HEK293 (cell line): ENCODE data around the gene CNN2.

Experiments
- CTCF ChIA-PET: fragments of 350-600 bp; formaldehyde crosslinking; extraction: SDS; loops from one replicate; lab custom pipeline; 2021; ENCODE audit warnings: antibody characterized with exemption; lab: Yijun Ruan, JAX
- POLR2A ChIA-PET: fragments of 300-600 bp; formaldehyde crosslinking; extraction: SDS; loops from one replicate; lab custom pipeline; 2020; ENCODE audit warnings: antibody characterized with exemption, inconsistent platforms; lab: Yijun Ruan, JAX
- H3K27ac ChIP-seq: fragments of 200-500 bp; sonication (Bioruptor generic); 2 replicates; pipeline ENCODE4 v1.5.1; 2014; ENCODE audit warnings: low read depth, low read length, control low read depth, inconsistent platforms; ENCODE audit errors: extremely low read depth
- H3K36me3 ChIP-seq, 2 experiments: fragments of 200-500 bp in 1 of 2; sonication (Bioruptor generic) in 1 of 2; 1 replicate in 1 of 2; 2 replicates in 1 of 2; pipeline ENCODE4 v1.5.1; 2014 to 2017; ENCODE audit warnings: inconsistent platforms in 2 of 2, low read length in 2 of 2; ENCODE audit not compliant: control insufficient read depth in 2 of 2, insufficient read depth in 1 of 2
- H3K4me1 ChIP-seq: fragments of 200-500 bp; sonication (Bioruptor generic); 2 replicates; pipeline ENCODE4 v1.5.1; 2014; ENCODE audit warnings: mild to moderate bottlenecking, low read length, inconsistent platforms; ENCODE audit not compliant: control insufficient read depth, insufficient read depth
- H3K4me3 ChIP-seq: 2 replicates; pipeline ENCODE4 v1.5.1; 2011; ENCODE audit warnings: low read depth, mild to moderate bottlenecking, control low read depth, low read length, moderate library complexity
- H3K9me3 ChIP-seq: fragments of 200-500 bp; sonication (Bioruptor generic); 2 replicates; pipeline ENCODE4 v1.5.1; 2014; ENCODE audit warnings: low read depth, low read length, inconsistent platforms; ENCODE audit not compliant: control insufficient read depth, insufficient read depth
- BCL11A ChIP-seq: fragments of 450-650 bp; formaldehyde crosslinking; IDR thresholded peaks from 2 replicates; pipeline ENCODE4 v1.5.1; 2016; ENCODE audit warnings: low read depth, missing biosample characterization, missing genetic modification characterization
- ZBTB10 ChIP-seq: fragments of 450-650 bp; formaldehyde crosslinking; IDR thresholded peaks from 2 replicates; pipeline ENCODE4 v1.5.1; 2016; ENCODE audit warnings: missing biosample characterization, missing genetic modification characterization
- ZBTB8A ChIP-seq: fragments of 450-650 bp; formaldehyde crosslinking; IDR thresholded peaks from 2 replicates; pipeline ENCODE4 v1.5.1; 2016; ENCODE audit warnings: missing biosample characterization, missing genetic modification characterization
- ZNF140 ChIP-seq: fragments of 450-650 bp; formaldehyde crosslinking; IDR thresholded peaks from 2 replicates; pipeline ENCODE4 v1.5.1; 2016; ENCODE audit warnings: missing biosample characterization, missing genetic modification characterization
- ZNF324 ChIP-seq: fragments of 450-650 bp; formaldehyde crosslinking; IDR thresholded peaks from 2 replicates; pipeline ENCODE4 v1.5.1; 2016; ENCODE audit warnings: missing biosample characterization, missing genetic modification characterization
- ZNF341 ChIP-seq: fragments of 450-650 bp; formaldehyde crosslinking; IDR thresholded peaks from 2 replicates; pipeline ENCODE4; 2016; ENCODE audit warnings: low read depth, missing biosample characterization, missing genetic modification characterization
- ZNF600 ChIP-seq: fragments of 450-650 bp; formaldehyde crosslinking; IDR thresholded peaks from 2 replicates; pipeline ENCODE4 v1.5.1; 2016; ENCODE audit warnings: missing biosample characterization, missing genetic modification characterization
- ZNF660 ChIP-seq: fragments of 450-650 bp; IDR thresholded peaks from 2 replicates; pipeline ENCODE4 v1.5.1; 2018; ENCODE audit warnings: missing biosample characterization, mild to moderate bottlenecking, missing genetic modification characterization
- ZNF664 ChIP-seq: fragments of 450-650 bp; formaldehyde crosslinking; IDR thresholded peaks from 2 replicates; pipeline ENCODE4 v1.5.1; 2016; ENCODE audit warnings: missing biosample characterization, missing genetic modification characterization
- ZSCAN5A ChIP-seq: fragments of 450-650 bp; formaldehyde crosslinking; IDR thresholded peaks from 2 replicates; pipeline ENCODE4 v1.5.1; 2016; ENCODE audit warnings: missing biosample characterization, missing genetic modification characterization
- TF ChIP-seq, protein P1 (sequence below): fragments of 450-650 bp; formaldehyde crosslinking; IDR thresholded peaks from 2 replicates; pipeline ENCODE4 v1.5.1; 2016; ENCODE audit warnings: missing biosample characterization, missing genetic modification characterization
- TF ChIP-seq, protein P2 (sequence below): fragments of 450-650 bp; formaldehyde crosslinking; IDR thresholded peaks from 2 replicates; pipeline ENCODE4 v1.5.1; 2016; ENCODE audit warnings: missing biosample characterization, missing genetic modification characterization
- TF ChIP-seq, protein P3 (sequence below): fragments of 450-650 bp; IDR thresholded peaks from 2 replicates; pipeline ENCODE4 v1.5.1; 2018; ENCODE audit warnings: missing biosample characterization, missing genetic modification characterization

The CNN2 gene

DNA sequence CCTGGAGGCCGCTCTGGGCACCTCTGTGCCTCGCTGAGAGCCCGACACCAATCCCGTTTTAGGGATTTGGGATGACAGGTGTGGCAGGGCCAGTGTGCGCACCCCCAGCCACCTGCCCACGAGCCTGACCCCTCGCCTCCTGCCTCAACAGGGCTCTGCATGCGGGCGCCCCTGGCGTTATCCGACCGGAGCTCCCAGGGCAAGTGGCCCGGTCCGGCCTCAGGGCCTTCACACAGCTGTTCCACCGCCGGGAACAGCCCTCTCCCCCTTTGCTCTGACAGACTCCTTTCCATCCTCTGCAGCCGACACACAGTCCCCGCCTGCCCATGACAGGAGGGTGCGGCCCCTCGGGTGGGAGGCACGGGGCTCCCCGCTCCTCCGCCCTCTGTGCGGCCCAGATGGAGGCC is 49.3 kb upstream of the CNN2 start:
- POLR2A ChIA-PET: no interaction called here
- CTCF ChIA-PET: interaction anchor here (0.7 to 1.1 kb wide), 3 partner anchors 12 to 113 kb away, joined by 3 to 7 read pairs (median 3); no protein-coding TSS in a partner anchor
- Histone ChIP-seq H3K4me3 (no peak overlapping the region), H3K27ac (no peak overlapping the region), H3K36me3 (peaks cover 0 to 3% of the 10 kb centered on the region in 2 experiments; a peak in 1 of 3 replicates), H3K4me1 (no peaks in the 10 kb centered on the region), H3K9me3 (no peaks in the 10 kb centered on the region)
- TF ChIP-seq ZBTB10 (tag by site-specific recombination) (no peak), BCL11A (tag by site-specific recombination) (no peak), ZNF324 (tag by site-specific recombination) (no peak), ZNF341 (peak; percentile 45), ZNF600 (tag by site-specific recombination) (peak; percentile 14; the same call in 1 of the 2 replicates), ZBTB8A (tag by site-specific recombination) (0 out of 2 replicates have a peak, but pooled peaks have one; percentile 8), ZNF664 (tag by site-specific recombination) (no peak)

GRCh38 chr19:979318-979741 is 47.1 kb upstream of the CNN2 start:
- Histone ChIP-seq H3K4me1 (0 out of 2 replicates have a peak, but pooled peaks cover 2% of the 10 kb centered on the region), H3K9me3 (no peaks in the 10 kb centered on the region), H3K27ac (no peak overlapping the region), H3K36me3 (no peaks in the 10 kb centered on the region), H3K4me3 (no peak overlapping the region)
- ChIA-PET POLR2A (no interaction called here), CTCF (interaction anchor here (0.6 to 1.3 kb wide), 2 partner anchors 56 to 224 kb away, joined by 3 read pairs; no protein-coding TSS in a partner anchor)
- TF ChIP-seq, protein P1, sequence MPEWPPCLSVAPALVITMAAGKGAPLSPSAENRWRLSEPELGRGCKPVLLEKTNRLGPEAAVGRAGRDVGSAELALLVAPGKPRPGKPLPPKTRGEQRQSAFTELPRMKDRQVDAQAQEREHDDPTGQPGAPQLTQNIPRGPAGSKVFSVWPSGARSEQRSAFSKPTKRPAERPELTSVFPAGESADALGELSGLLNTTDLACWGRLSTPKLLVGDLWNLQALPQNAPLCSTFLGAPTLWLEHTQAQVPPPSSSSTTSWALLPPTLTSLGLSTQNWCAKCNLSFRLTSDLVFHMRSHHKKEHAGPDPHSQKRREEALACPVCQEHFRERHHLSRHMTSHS (tag by site-specific recombination): no peak
- TF ChIP-seq ZSCAN5A (tag by site-specific recombination): no peak
- TF ChIP-seq, protein P2, sequence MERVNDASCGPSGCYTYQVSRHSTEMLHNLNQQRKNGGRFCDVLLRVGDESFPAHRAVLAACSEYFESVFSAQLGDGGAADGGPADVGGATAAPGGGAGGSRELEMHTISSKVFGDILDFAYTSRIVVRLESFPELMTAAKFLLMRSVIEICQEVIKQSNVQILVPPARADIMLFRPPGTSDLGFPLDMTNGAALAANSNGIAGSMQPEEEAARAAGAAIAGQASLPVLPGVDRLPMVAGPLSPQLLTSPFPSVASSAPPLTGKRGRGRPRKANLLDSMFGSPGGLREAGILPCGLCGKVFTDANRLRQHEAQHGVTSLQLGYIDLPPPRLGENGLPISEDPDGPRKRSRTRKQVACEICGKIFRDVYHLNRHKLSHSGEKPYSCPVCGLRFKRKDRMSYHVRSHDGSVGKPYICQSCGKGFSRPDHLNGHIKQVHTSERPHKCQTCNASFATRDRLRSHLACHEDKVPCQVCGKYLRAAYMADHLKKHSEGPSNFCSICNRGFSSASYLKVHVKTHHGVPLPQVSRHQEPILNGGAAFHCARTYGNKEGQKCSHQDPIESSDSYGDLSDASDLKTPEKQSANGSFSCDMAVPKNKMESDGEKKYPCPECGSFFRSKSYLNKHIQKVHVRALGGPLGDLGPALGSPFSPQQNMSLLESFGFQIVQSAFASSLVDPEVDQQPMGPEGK: peak; percentile 16; the same call in 1 of the 2 replicates
- TF ChIP-seq, protein P3, sequence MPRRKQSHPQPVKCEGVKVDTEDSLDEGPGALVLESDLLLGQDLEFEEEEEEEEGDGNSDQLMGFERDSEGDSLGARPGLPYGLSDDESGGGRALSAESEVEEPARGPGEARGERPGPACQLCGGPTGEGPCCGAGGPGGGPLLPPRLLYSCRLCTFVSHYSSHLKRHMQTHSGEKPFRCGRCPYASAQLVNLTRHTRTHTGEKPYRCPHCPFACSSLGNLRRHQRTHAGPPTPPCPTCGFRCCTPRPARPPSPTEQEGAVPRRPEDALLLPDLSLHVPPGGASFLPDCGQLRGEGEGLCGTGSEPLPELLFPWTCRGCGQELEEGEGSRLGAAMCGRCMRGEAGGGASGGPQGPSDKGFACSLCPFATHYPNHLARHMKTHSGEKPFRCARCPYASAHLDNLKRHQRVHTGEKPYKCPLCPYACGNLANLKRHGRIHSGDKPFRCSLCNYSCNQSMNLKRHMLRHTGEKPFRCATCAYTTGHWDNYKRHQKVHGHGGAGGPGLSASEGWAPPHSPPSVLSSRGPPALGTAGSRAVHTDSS (tag by site-specific recombination): no peak
- no peak for TF ChIP-seq ZNF660 (tag by site-specific recombination)
- no peak for TF ChIP-seq ZNF140
